GM12872 (cell line): ENCODE results near the gene BAZ2A.

Source experiments
- CTCF ChIP-seq: IDR thresholded peaks from 3 replicates; pipeline ENCODE4 v1.5.1; 2011; ENCODE audit warnings: low read depth, mild to moderate bottlenecking, low read length, moderate library complexity; ENCODE audit not compliant: insufficient read depth

Gene BAZ2A

GRCh38 chr12:56641219-56641618, 11.1 kb upstream of the BAZ2A start:
- no peak for TF ChIP-seq CTCF

- no peak for TF ChIP-seq CTCF
Measured at GRCh38 chr12:56637621-56638020, 7.5 kb upstream of the BAZ2A start.

GRCh38 chr12:56636675-56637540, 6.8 kb upstream of the BAZ2A start:
- peak; percentile 86 for TF ChIP-seq CTCF

GRCh38 chr12:56635806-56636674, 5.9 kb upstream of the BAZ2A start:
- TF ChIP-seq CTCF: no peak

- TF ChIP-seq CTCF: peak; percentile 46
Measured at GRCh38 chr12:56634837-56635791, 5.0 kb upstream of the BAZ2A start.

GRCh38 chr12:56634242-56634836, 4.2 kb upstream of the BAZ2A start:
- no peak for TF ChIP-seq CTCF
